Activated T-helper 1 cell treated with anti-CD3 and anti-CD28 coated beads, Interleukin-12 subunit alpha, Interleukin-12 subunit beta, Interleukin-2, Interleukin-4 antibody, amounts not matched to agents 30 ng/mL and 10 ng/mL and 1 ng/mL, durations not matched to agents 14 hours and 24 hours and 36 hours (primary cell): ENCODE data around the gene DOCK1. TPM values are rescaled to one million over a fixed set of nuclear protein-coding genes. Genes with fewer than 3 reads are reported as not detected.

Experiments used
- DNase-seq: peaks from one replicate; pipeline ENCODE4 v3.0.0; 2021; ENCODE audit warnings: low spot score
- H3K27ac Mint-ChIP-seq: one replicate; pipeline ENCODE4 v1.8.0; 2021; ENCODE audit warnings: mild to moderate bottlenecking, mixed read lengths
- H3K27me3 Mint-ChIP-seq: one replicate; pipeline ENCODE4 v1.8.0; 2022; ENCODE audit warnings: mild to moderate bottlenecking, moderate library complexity, mixed read lengths; ENCODE audit not compliant: insufficient read depth
- H3K36me3 Mint-ChIP-seq: one replicate; pipeline ENCODE4 v1.8.0; 2021; ENCODE audit warnings: low read depth, mixed read lengths
- H3K4me1 Mint-ChIP-seq: one replicate; pipeline ENCODE4 v1.8.0; 2021; ENCODE audit warnings: low read depth, mixed read lengths
- H3K4me3 Mint-ChIP-seq: one replicate; pipeline ENCODE4 v1.8.0; 2021; ENCODE audit warnings: mild to moderate bottlenecking, moderate library complexity, mixed read lengths
- H3K9me3 Mint-ChIP-seq: one replicate; pipeline ENCODE4 v1.8.0; 2021; ENCODE audit warnings: mixed read lengths
- intact Hi-C: fragments of 100-400 bp; cut with micrococcal nuclease; formaldehyde crosslinking; loops from one replicate; pipeline ENCODE4 v1.15.1; 2024
- total RNA-seq: library from RNA; stranded (reverse); gene quantifications from 2 replicates; pipeline ENCODE4 v1.2.3, GENCODE V29; 2022

DOCK1 gene
- total RNA-seq, 1 donor from 2014 or later = 0.75 TPM

DNA sequence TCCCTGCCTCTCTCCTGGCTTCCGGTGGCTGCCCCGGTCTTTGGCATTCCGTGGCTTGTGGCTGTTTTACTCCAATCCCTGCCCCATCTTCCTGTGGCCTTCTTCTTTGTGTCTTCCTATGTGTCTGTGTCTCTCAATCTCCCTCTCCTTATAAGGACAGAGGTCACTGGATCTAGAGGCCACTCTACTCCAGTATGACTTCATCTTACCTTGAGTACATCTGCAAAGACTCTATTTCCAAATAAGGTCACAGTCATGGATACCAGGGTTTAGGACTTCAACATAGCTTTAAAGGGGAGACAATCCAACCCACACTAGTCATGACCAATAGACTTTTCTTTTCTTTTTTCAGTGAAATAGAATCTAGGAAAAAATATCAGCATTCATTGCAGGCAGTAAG lies 444.5 kb downstream of the DOCK1 start:
- intact Hi-C loops = loop anchor here (5.0 to 10.0 kb wide), 2 partner anchors 105 to 643 kb away; no protein-coding TSS in a partner anchor
- H3K9me3 Mint-ChIP-seq = no peaks in the 10 kb centered on the region
- peaks cover 6% of the 10 kb centered on the region for H3K27me3 Mint-ChIP-seq
- H3K27ac Mint-ChIP-seq = no peak overlapping the region
- H3K36me3 Mint-ChIP-seq = no peaks in the 10 kb centered on the region
- H3K4me1 Mint-ChIP-seq = peaks cover 7% of the 10 kb centered on the region
- H3K4me3 Mint-ChIP-seq = no peak overlapping the region
- no peak for DNase-seq

GRCh38 chr10:127351542-127351941 lies 446.3 kb downstream of the DOCK1 start:
- H3K36me3 Mint-ChIP-seq = no peaks in the 10 kb centered on the region
- H3K4me1 Mint-ChIP-seq = peaks cover 7% of the 10 kb centered on the region
- no peak for DNase-seq
- H3K9me3 Mint-ChIP-seq = no peaks in the 10 kb centered on the region
- H3K27ac Mint-ChIP-seq = no peak overlapping the region
- H3K4me3 Mint-ChIP-seq = no peak overlapping the region
- intact Hi-C loops = no loop called here
- peaks cover 6% of the 10 kb centered on the region for H3K27me3 Mint-ChIP-seq

DNA sequence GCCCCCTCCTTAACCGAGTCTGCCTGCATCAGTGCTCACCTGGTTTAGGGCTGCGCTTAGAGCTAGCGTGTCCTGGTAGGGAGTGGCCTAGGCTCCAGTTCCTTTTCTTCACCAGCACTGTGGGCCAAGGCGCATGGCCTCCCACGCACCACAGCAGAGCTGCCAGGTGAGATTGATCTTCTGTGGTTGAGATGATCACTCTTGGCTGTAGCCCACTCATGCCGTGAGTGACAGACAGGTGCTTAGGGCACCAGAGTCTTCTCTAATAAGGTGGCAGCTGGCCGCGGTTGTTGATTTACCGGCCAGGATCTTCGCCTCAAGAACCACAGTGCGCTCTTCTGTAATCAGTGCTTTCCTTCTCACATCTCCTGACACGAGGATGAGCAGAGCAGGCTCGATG lies 448.3 kb downstream of the DOCK1 start:
- H3K36me3 Mint-ChIP-seq = no peaks in the 10 kb centered on the region
- no peak for DNase-seq
- H3K4me1 Mint-ChIP-seq = no peaks in the 10 kb centered on the region
- H3K27ac Mint-ChIP-seq = no peak overlapping the region
- no peaks in the 10 kb centered on the region for H3K9me3 Mint-ChIP-seq
- H3K27me3 Mint-ChIP-seq = peaks cover 5% of the 10 kb centered on the region
- no peak overlapping the region for H3K4me3 Mint-ChIP-seq
- intact Hi-C loops = no loop called here

GRCh38 chr10:127354255-127354654 lies 449.0 kb downstream of the DOCK1 start:
- H3K4me3 Mint-ChIP-seq = no peak overlapping the region
- H3K27me3 Mint-ChIP-seq = peaks cover 5% of the 10 kb centered on the region
- intact Hi-C loops = no loop called here
- no peak overlapping the region for H3K27ac Mint-ChIP-seq
- no peaks in the 10 kb centered on the region for H3K9me3 Mint-ChIP-seq
- H3K36me3 Mint-ChIP-seq = no peaks in the 10 kb centered on the region
- DNase-seq = no peak
- H3K4me1 Mint-ChIP-seq = no peaks in the 10 kb centered on the region

GRCh38 chr10:127354992-127355391 lies 449.8 kb downstream of the DOCK1 start:
- no peaks in the 10 kb centered on the region for H3K36me3 Mint-ChIP-seq
- intact Hi-C loops = no loop called here
- no peak for DNase-seq
- H3K9me3 Mint-ChIP-seq = no peaks in the 10 kb centered on the region
- no peak overlapping the region for H3K27ac Mint-ChIP-seq
- H3K4me1 Mint-ChIP-seq = no peaks in the 10 kb centered on the region
- no peak overlapping the region for H3K4me3 Mint-ChIP-seq
- H3K27me3 Mint-ChIP-seq = peaks cover 5% of the 10 kb centered on the region

GRCh38 chr10:127356360-127356759 lies 451.1 kb downstream of the DOCK1 start:
- Mint-ChIP-seq H3K36me3 (no peaks in the 10 kb centered on the region), H3K4me1 (no peaks in the 10 kb centered on the region), H3K9me3 (no peaks in the 10 kb centered on the region), H3K27ac (no peak overlapping the region), H3K27me3 (peaks cover 5% of the 10 kb centered on the region), H3K4me3 (no peak overlapping the region)
- no peak for DNase-seq
- intact Hi-C loops = no loop called here

GRCh38 chr10:127357265-127357664 lies 452.0 kb downstream of the DOCK1 start:
- Mint-ChIP-seq H3K4me1 (no peaks in the 10 kb centered on the region), H3K27ac (no peak overlapping the region), H3K4me3 (no peak overlapping the region), H3K27me3 (peaks cover 5% of the 10 kb centered on the region), H3K36me3 (no peaks in the 10 kb centered on the region), H3K9me3 (no peaks in the 10 kb centered on the region)
- intact Hi-C loops = no loop called here
- DNase-seq = no peak

GRCh38 chr10:127358337-127358736 lies 453.1 kb downstream of the DOCK1 start:
- intact Hi-C loops = no loop called here

GRCh38 chr10:127364034-127364433 lies 458.8 kb downstream of the DOCK1 start:
- DNase-seq = no peak
- no peak overlapping the region for H3K4me3 Mint-ChIP-seq
- no peaks in the 10 kb centered on the region for H3K4me1 Mint-ChIP-seq
- no peaks in the 10 kb centered on the region for H3K9me3 Mint-ChIP-seq
- H3K27me3 Mint-ChIP-seq = no peaks in the 10 kb centered on the region
- no peaks in the 10 kb centered on the region for H3K36me3 Mint-ChIP-seq
- intact Hi-C loops = no loop called here
- H3K27ac Mint-ChIP-seq = no peak overlapping the region

More at GRCh38 chr10:127358337-127358736, 453.1 kb downstream of the DOCK1 start:
- H3K27me3 Mint-ChIP-seq = peaks cover 5% of the 10 kb centered on the region
- no peaks in the 10 kb centered on the region for H3K4me1 Mint-ChIP-seq
- H3K4me3 Mint-ChIP-seq = no peak overlapping the region
- no peak overlapping the region for H3K27ac Mint-ChIP-seq
- DNase-seq = no peak
- no peaks in the 10 kb centered on the region for H3K9me3 Mint-ChIP-seq
- no peaks in the 10 kb centered on the region for H3K36me3 Mint-ChIP-seq

- Mint-ChIP-seq H3K36me3 (no peaks in the 10 kb centered on the region), H3K4me3 (no peak overlapping the region), H3K9me3 (no peaks in the 10 kb centered on the region), H3K27me3 (no peaks in the 10 kb centered on the region), H3K4me1 (no peaks in the 10 kb centered on the region), H3K27ac (no peak overlapping the region)
- intact Hi-C loops = no loop called here
- no peak for DNase-seq
Observed at GRCh38 chr10:127368101-127368500, 462.9 kb downstream of the DOCK1 start.

DNA sequence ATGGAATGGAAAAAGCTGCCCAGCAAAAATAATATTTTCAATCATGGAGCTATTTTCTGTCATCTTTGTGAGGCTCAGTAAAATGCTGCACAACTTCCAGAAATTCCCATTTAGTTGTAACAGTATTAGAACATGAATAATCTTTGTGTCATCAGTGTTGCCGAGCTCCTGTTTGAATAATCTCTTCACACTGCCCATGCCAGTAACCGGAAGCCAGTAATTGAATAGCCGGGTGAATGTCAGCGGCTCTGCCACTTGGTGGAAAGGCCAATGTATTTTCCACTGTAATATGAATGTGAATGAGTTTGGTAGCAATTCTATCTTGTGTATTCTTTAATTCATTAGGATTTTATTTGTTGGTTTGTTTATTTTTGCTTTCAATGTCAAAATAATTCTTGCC lies 463.7 kb downstream of the DOCK1 start:
- no peaks in the 10 kb centered on the region for H3K9me3 Mint-ChIP-seq
- H3K36me3 Mint-ChIP-seq = no peaks in the 10 kb centered on the region
- H3K4me1 Mint-ChIP-seq = no peaks in the 10 kb centered on the region
- intact Hi-C loops = no loop called here
- H3K4me3 Mint-ChIP-seq = no peak overlapping the region
- H3K27ac Mint-ChIP-seq = no peak overlapping the region
- no peaks in the 10 kb centered on the region for H3K27me3 Mint-ChIP-seq
- DNase-seq = no peak

- intact Hi-C loops = no loop called here
- Mint-ChIP-seq H3K27ac (no peak overlapping the region), H3K4me1 (no peaks in the 10 kb centered on the region), H3K27me3 (no peaks in the 10 kb centered on the region), H3K9me3 (no peaks in the 10 kb centered on the region), H3K4me3 (no peak overlapping the region), H3K36me3 (no peaks in the 10 kb centered on the region)
- DNase-seq = no peak
Observed at GRCh38 chr10:127370601-127371000, 465.4 kb downstream of the DOCK1 start.

DNA sequence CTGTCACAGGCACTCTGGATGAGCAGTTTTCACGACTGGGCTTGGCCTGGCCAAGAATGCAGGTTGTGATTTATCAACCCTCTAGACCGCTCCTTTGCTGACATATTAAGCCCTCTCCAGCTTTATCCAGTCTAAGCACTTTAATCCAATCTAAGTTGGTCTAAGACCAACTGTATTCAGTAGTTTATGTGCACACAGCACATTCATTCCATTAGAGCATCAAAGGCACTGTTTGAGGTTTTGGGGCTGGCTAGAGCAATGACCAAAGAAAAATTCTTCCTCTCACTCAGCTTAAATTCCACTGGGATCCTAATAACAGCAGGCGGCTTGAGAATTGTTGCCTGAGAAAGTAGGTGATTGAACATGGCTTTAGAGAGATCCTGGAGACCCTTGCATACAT lies 467.1 kb downstream of the DOCK1 start:
- H3K27ac Mint-ChIP-seq = no peak overlapping the region
- no peaks in the 10 kb centered on the region for H3K4me1 Mint-ChIP-seq
- H3K9me3 Mint-ChIP-seq = no peaks in the 10 kb centered on the region
- no peak for DNase-seq
- H3K4me3 Mint-ChIP-seq = no peak overlapping the region
- no peaks in the 10 kb centered on the region for H3K36me3 Mint-ChIP-seq
- intact Hi-C loops = no loop called here
- H3K27me3 Mint-ChIP-seq = no peaks in the 10 kb centered on the region

DNA sequence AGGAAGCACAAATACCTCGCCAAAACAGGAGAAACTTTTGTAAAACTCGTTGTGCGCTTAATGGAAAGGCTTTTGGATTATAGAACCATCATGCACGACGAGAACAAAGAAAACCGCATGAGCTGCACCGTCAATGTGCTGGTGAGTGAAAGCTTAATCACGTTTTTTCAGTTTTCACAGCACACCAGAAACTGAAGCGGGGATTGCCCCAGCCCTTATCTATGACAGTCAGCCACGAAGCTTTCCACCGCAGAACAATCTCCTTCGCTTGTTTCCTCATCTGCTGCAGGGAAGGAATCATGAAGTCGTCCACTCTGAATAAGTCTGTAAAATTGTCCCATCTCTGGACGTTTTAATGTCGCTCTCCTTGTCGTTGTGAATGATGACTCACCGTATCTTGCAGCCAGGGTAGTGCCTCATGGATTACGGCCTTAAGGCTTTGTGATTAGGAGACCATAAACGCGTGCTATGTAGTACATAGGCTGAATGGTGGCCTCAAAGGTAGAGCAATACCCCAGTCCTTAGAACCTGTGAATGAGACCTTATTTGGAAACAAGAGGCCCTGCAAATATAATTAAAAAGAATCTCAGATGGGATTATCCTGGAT lies 468.9 kb downstream of the DOCK1 start:
- no peak for DNase-seq
- no peak overlapping the region for H3K4me3 Mint-ChIP-seq
- H3K9me3 Mint-ChIP-seq = no peaks in the 10 kb centered on the region
- no peaks in the 10 kb centered on the region for H3K36me3 Mint-ChIP-seq
- H3K27ac Mint-ChIP-seq = no peak overlapping the region
- H3K4me1 Mint-ChIP-seq = no peaks in the 10 kb centered on the region
- intact Hi-C loops = no loop called here
- H3K27me3 Mint-ChIP-seq = no peaks in the 10 kb centered on the region
